Omental fat pad (tissue), 4 donors: ENCODE results near the gene ZFHX3. TPM values are rescaled to one million over a fixed set of nuclear protein-coding genes. Genes with fewer than 3 reads are reported as not detected.

Experiments
- ATAC-seq: fragments of 150-250 bp; one replicate; pipeline ENCODE4 v1.9.1; 2016; ENCODE audit warnings: mild to moderate bottlenecking, moderate library complexity; ENCODE audit not compliant: low FRiP score
- DNase-seq: peaks from one replicate; pipeline ENCODE4 v3.0.0-alpha.2; 2019; ENCODE audit warnings: low spot score
- CTCF ChIP-seq, 3 donors: fragments of 450-650 bp; IDR thresholded peaks; one replicate each; pipeline ENCODE4 v1.5.1; 2016 to 2017; ENCODE audit warnings: antibody characterized with exemption in 3 of 3, mild to moderate bottlenecking in 3 of 3, moderate library complexity in 2 of 3
- total RNA-seq, 4 donors: library from RNA; depleted of rRNA; stranded (reverse); fragments of >200 nt; gene quantifications; one replicate each; pipeline ENCODE4 v1.1.0, GENCODE V29; 2016

The ZFHX3 gene
- total RNA-seq, 4 donors from 2014 or later = 11.8 to 35.2 (median 13.7) TPM

GRCh38 chr16:72860726-72861562 is 187.0 kb downstream of the ZFHX3 start:
- DNase-seq (no peak), ATAC-seq (no peak)
- no peak for TF ChIP-seq CTCF (IDR thresholded peaks at IDR 0.05)

- ATAC-seq (no peak), DNase-seq (no peak)
- TF ChIP-seq CTCF (IDR thresholded peaks at IDR 0.05) = no peak
Measured at GRCh38 chr16:72859581-72859980, 188.3 kb downstream of the ZFHX3 start.

- TF ChIP-seq CTCF (IDR thresholded peaks at IDR 0.05) = no peak
- DNase-seq = no peak
- ATAC-seq = no peak
Measured at GRCh38 chr16:72858665-72859493, 189.0 kb downstream of the ZFHX3 start.

GRCh38 chr16:72857834-72858664 is 189.9 kb downstream of the ZFHX3 start:
- no peak for TF ChIP-seq CTCF (IDR thresholded peaks at IDR 0.05)
- no peak for DNase-seq
- ATAC-seq = no peak

GRCh38 chr16:72856797-72857196 is 191.1 kb downstream of the ZFHX3 start:
- DNase-seq = no peak
- ATAC-seq = no peak
- TF ChIP-seq CTCF (IDR thresholded peaks at IDR 0.05) = no peak

GRCh38 chr16:72854267-72854959 is 193.5 kb downstream of the ZFHX3 start:
- DNase-seq = no peak
- no peak for TF ChIP-seq CTCF (IDR thresholded peaks at IDR 0.05)
- no peak for ATAC-seq
